H1 (cell line): ENCODE data around the gene STIM2. TPM values are rescaled to one million over a fixed set of nuclear protein-coding genes. Genes with fewer than 3 reads are reported as not detected.
A peak's percentile ranks its signal among the peaks of the same experiment; 100 is the strongest.

ENCODE experiments used
- CTCF ChIA-PET: fragments of 300-600 bp; sonication (Branson Sonifier 250); formaldehyde crosslinking; loops from one replicate; lab custom pipeline; 2021; ENCODE audit not compliant: partially characterized antibody; lab: Charles Lee
- POLR2A ChIA-PET: fragments of 300-600 bp; sonication (Branson Sonifier 250); formaldehyde crosslinking; loops from one replicate; lab custom pipeline; 2021; ENCODE audit warnings: inconsistent platforms; ENCODE audit not compliant: partially characterized antibody; lab: Charles Lee
- DNase-seq, 2 experiments: peaks; one replicate each; pipeline versions ENCODE4 v3.0.0 to v3.0.0-alpha.2; 2010 to 2022; ENCODE audit warnings: low spot score in 2 of 2, low read depth in 1 of 2, mixed read lengths in 1 of 2
- FAIRE-seq: peaks from 2 replicates; lab custom pipeline; 2011; peaks lifted over from hg19 to GRCh38; lab: Jason Lieb, UNC
- H2AFZ ChIP-seq: 2 replicates; pipeline ENCODE4 v1.8.1; 2012; ENCODE audit warnings: low read length, inconsistent platforms
- H2AK5ac ChIP-seq: 2 replicates; pipeline ENCODE4 v1.6.1; 2013; ENCODE audit warnings: low read depth, low read length
- H2BK120ac ChIP-seq: replicated peaks from 2 replicates; pipeline ENCODE3; 2013; ENCODE audit warnings: low read depth, low read length, inconsistent platforms
- H2BK12ac ChIP-seq: 2 replicates; pipeline ENCODE4 v1.6.1; 2013; ENCODE audit warnings: low read depth, low read length
- H2BK15ac ChIP-seq: 2 replicates; pipeline ENCODE4 v1.6.1; 2013; ENCODE audit warnings: low read length
- H2BK20ac ChIP-seq: 2 replicates; pipeline ENCODE4 v1.6.1; 2013; ENCODE audit warnings: low read length
- H2BK5ac ChIP-seq: 2 replicates; pipeline ENCODE4 v1.6.1; 2013; ENCODE audit warnings: low read depth, low read length
- H3K14ac ChIP-seq: 2 replicates; pipeline ENCODE4 v1.6.1; 2013; ENCODE audit warnings: inconsistent platforms; ENCODE audit not compliant: insufficient read length
- H3K18ac ChIP-seq: 2 replicates; pipeline ENCODE4 v1.6.1; 2013; ENCODE audit warnings: low read length; ENCODE audit errors: extremely low read depth
- H3K23ac ChIP-seq: 2 replicates; pipeline ENCODE4 v1.6.1; 2013; ENCODE audit warnings: inconsistent platforms; ENCODE audit not compliant: insufficient read length
- H3K23me2 ChIP-seq: 2 replicates; pipeline ENCODE4 v1.6.1; 2013; ENCODE audit warnings: low read depth, low read length
- H3K27ac ChIP-seq: 2 replicates; pipeline ENCODE4 v1.6.1; 2011; ENCODE audit warnings: low read depth, low read length, inconsistent platforms
- H3K27me3 ChIP-seq, 4 experiments: replicated peaks in 1 of 4; 1 replicate in 1 of 4; 2 replicates in 3 of 4; pipeline versions ENCODE4 v1.6.1 to v1.8.1; 2011 to 2013; ENCODE audit warnings: low read length in 3 of 4, mild to moderate bottlenecking in 3 of 4, inconsistent platforms in 2 of 4, mixed read lengths in 2 of 4, moderate library complexity in 1 of 4; ENCODE audit not compliant: control insufficient read depth in 3 of 4, insufficient read depth in 3 of 4; ENCODE audit errors: extremely low read depth in 1 of 4
- H3K36me3 ChIP-seq, 4 experiments: 2 replicates each; pipeline versions ENCODE4 v1.6.1 to v1.8.1; 2011 to 2013; ENCODE audit warnings: mild to moderate bottlenecking in 4 of 4, low read length in 3 of 4, moderate library complexity in 2 of 4, control low read depth in 1 of 4, inconsistent platforms in 1 of 4; ENCODE audit not compliant: insufficient read depth in 4 of 4, control insufficient read depth in 2 of 4
- H3K4ac ChIP-seq: replicated peaks from 2 replicates; pipeline ENCODE3; 2013; ENCODE audit warnings: low read length, low read depth, mixed read lengths, inconsistent platforms; ENCODE audit not compliant: insufficient read length
- H3K4me1 ChIP-seq, 4 experiments: replicated peaks in 1 of 4; 1 replicate in 1 of 4; 2 replicates in 3 of 4; pipeline versions ENCODE4 v1.6.1 to v1.8.1; 2011 to 2013; ENCODE audit warnings: low read length in 3 of 4, inconsistent platforms in 2 of 4, mixed read lengths in 1 of 4; ENCODE audit not compliant: insufficient read depth in 4 of 4, control insufficient read depth in 3 of 4
- H3K4me2 ChIP-seq, 2 experiments: 2 replicates each; pipeline versions ENCODE4 v1.6.1 to v1.8.1; 2011 to 2013; ENCODE audit warnings: low read depth in 2 of 2, low read length in 2 of 2, control low read depth in 1 of 2, inconsistent platforms in 1 of 2, mild to moderate bottlenecking in 1 of 2; ENCODE audit not compliant: insufficient read depth in 1 of 2
- H3K4me3 ChIP-seq, 4 experiments: fragments of 200-600, 300-600 bp in 1 of 4; sonication (generic), shearing (Covaris generic), sonication (Bioruptor Twin) in 1 of 4; 2 replicates each; pipeline versions ENCODE4 v1.5.1 to v1.8.1; 2011 to 2016; ENCODE audit warnings: low read length in 4 of 4, low read depth in 3 of 4, control low read depth in 2 of 4, inconsistent platforms in 2 of 4, mild to moderate bottlenecking in 2 of 4, mixed read lengths in 1 of 4, moderate library complexity in 1 of 4; ENCODE audit not compliant: insufficient read depth in 2 of 4; ENCODE audit errors: extremely low read depth in 1 of 4
- H3K56ac ChIP-seq: replicated peaks from 2 replicates; pipeline ENCODE3; 2013; ENCODE audit warnings: low read depth, mild to moderate bottlenecking, mixed read lengths, low read length, inconsistent platforms; ENCODE audit not compliant: insufficient read length
- H3K79me1 ChIP-seq: 2 replicates; pipeline ENCODE4 v1.6.1; 2013; ENCODE audit warnings: low read depth, low read length, control low read depth
- H3K79me2 ChIP-seq, 2 experiments: 2 replicates each; pipeline versions ENCODE4 v1.6.1 to v1.8.1; 2012 to 2013; ENCODE audit warnings: low read length in 2 of 2, mild to moderate bottlenecking in 2 of 2, inconsistent platforms in 1 of 2; ENCODE audit not compliant: insufficient read depth in 2 of 2, control insufficient read depth in 1 of 2
- H3K9ac ChIP-seq, 4 experiments: replicated peaks in 1 of 4; 1 replicate in 1 of 4; 2 replicates in 3 of 4; pipeline versions ENCODE4 v1.6.1 to v1.8.1; 2011 to 2013; ENCODE audit warnings: low read depth in 3 of 4, low read length in 3 of 4, control low read depth in 2 of 4, mild to moderate bottlenecking in 2 of 4, moderate library complexity in 2 of 4, inconsistent platforms in 1 of 4; ENCODE audit errors: extremely low read depth in 1 of 4
- H3K9me3 ChIP-seq, 2 experiments: 2 replicates each; pipeline versions ENCODE4 v1.6.1 to v1.8.1; 2012 to 2013; ENCODE audit warnings: mild to moderate bottlenecking in 2 of 2, moderate library complexity in 2 of 2, control low read depth in 1 of 2, inconsistent platforms in 1 of 2, low read depth in 1 of 2, low read length in 1 of 2, mixed read lengths in 1 of 2; ENCODE audit not compliant: insufficient read depth in 2 of 2
- H4K20me1 ChIP-seq, 2 experiments: replicated peaks in 1 of 2; 2 replicates each; pipeline versions ENCODE3 to v1.8.1; 2011 to 2013; ENCODE audit warnings: inconsistent platforms in 2 of 2, low read length in 2 of 2, mild to moderate bottlenecking in 1 of 2; ENCODE audit not compliant: insufficient read depth in 2 of 2, control insufficient read depth in 1 of 2
- H4K5ac ChIP-seq: 2 replicates; pipeline ENCODE4 v1.6.1; 2013; ENCODE audit warnings: low read length, low read depth, mixed read lengths, inconsistent platforms; ENCODE audit not compliant: insufficient read length
- H4K8ac ChIP-seq: 2 replicates; pipeline ENCODE4 v1.8.0; 2013; ENCODE audit warnings: mild to moderate bottlenecking, moderate library complexity, low read length, inconsistent platforms; ENCODE audit not compliant: insufficient read depth; ENCODE audit errors: extremely low read depth
- H4K91ac ChIP-seq: replicated peaks from 2 replicates; pipeline ENCODE3; 2013; ENCODE audit warnings: low read length, mixed read lengths, inconsistent platforms; ENCODE audit not compliant: insufficient read length
- ASH2L ChIP-seq: fragments of 200-600, 300-600 bp; sonication (generic); IDR thresholded peaks from one replicate; pipeline ENCODE4 v1.7.1; 2017; ENCODE audit warnings: low read length
- CREB1 ChIP-seq: IDR thresholded peaks from 2 replicates; pipeline ENCODE4 v1.6.1; 2012; ENCODE audit warnings: inconsistent platforms
- EGR1 ChIP-seq: IDR thresholded peaks from 2 replicates; pipeline ENCODE4 v1.6.1; 2011; ENCODE audit warnings: low read depth, low read length, borderline replicate concordance
- EZH2 ChIP-seq: fragments of 200-600 bp; sonication (generic); IDR thresholded peaks from 2 replicates; pipeline ENCODE4 v1.7.1; 2012; ENCODE audit warnings: low read depth, mild to moderate bottlenecking, moderate library complexity, low read length, inconsistent platforms; ENCODE audit not compliant: severe bottlenecking
- FOSL1 ChIP-seq: IDR thresholded peaks from 2 replicates; pipeline ENCODE4 v1.6.1; 2011; ENCODE audit warnings: mild to moderate bottlenecking, low read depth, low read length, moderate library complexity; ENCODE audit not compliant: insufficient read depth
- GABPA ChIP-seq: IDR thresholded peaks from 2 replicates; pipeline ENCODE4 v1.6.1; 2011; ENCODE audit warnings: mild to moderate bottlenecking, low read length, moderate library complexity, borderline replicate concordance; ENCODE audit not compliant: insufficient read depth
- HDAC2 ChIP-seq, 2 experiments: fragments of 300-600 bp in 1 of 2; sonication (generic) in 1 of 2; IDR thresholded peaks; 2 replicates each; pipeline ENCODE4 v1.6.1; 2011 to 2012; ENCODE audit warnings: low read depth in 2 of 2, low read length in 2 of 2, mild to moderate bottlenecking in 2 of 2, moderate library complexity in 2 of 2, borderline replicate concordance in 1 of 2, inconsistent platforms in 1 of 2
- HDAC6 ChIP-seq: IDR thresholded peaks from one replicate; pipeline ENCODE4 v1.7.1; 2012; ENCODE audit warnings: low read depth, mild to moderate bottlenecking, inconsistent platforms, low read length, moderate library complexity
- MAFK ChIP-seq: IDR thresholded peaks from 2 replicates; pipeline ENCODE4 v1.6.1; 2012; ENCODE audit warnings: low read depth, mild to moderate bottlenecking, improper control_type of control experiment, low read length
- MAX ChIP-seq: IDR thresholded peaks from 2 replicates; pipeline ENCODE4 v1.6.1; 2012; ENCODE audit warnings: inconsistent platforms
- POLR2A ChIP-seq, 2 experiments: IDR thresholded peaks; 1 replicate in 1 of 2; 2 replicates in 1 of 2; pipeline ENCODE4 v1.6.1; 2011; ENCODE audit warnings: low read depth in 2 of 2, low read length in 2 of 2, mild to moderate bottlenecking in 2 of 2; ENCODE audit errors: control extremely low read depth in 1 of 2
- RAD21 ChIP-seq, 2 experiments: IDR thresholded peaks in 1 of 2; conservative IDR thresholded peaks in 1 of 2; 2 replicates each; pipeline ENCODE4 v1.6.1; 2011; ENCODE audit warnings: low read depth in 2 of 2, low read length in 2 of 2, improper control_type of control experiment in 1 of 2, inconsistent platforms in 1 of 2, mild to moderate bottlenecking in 1 of 2, moderate library complexity in 1 of 2
- SP1 ChIP-seq: IDR thresholded peaks from 2 replicates; pipeline ENCODE4 v1.6.1; 2011; ENCODE audit warnings: low read depth, low read length
- WGBS, 2 experiments: shearing (Covaris generic) in 1 of 2; methylation state at CpG; one replicate each; pipeline versions ENCODE4 v1.1.6 to v1.1.7; 2013 to 2015; ENCODE audit warnings: low lambda C conversion rate in 2 of 2, mixed read lengths in 2 of 2, inconsistent platforms in 1 of 2, low coverage in 1 of 2, missing lambda C conversion rate in 1 of 2; ENCODE audit not compliant: insufficient replicate concordance in 2 of 2, insufficient coverage in 1 of 2, insufficient read length in 1 of 2; ENCODE audit errors: extremely low coverage in 1 of 2, missing lambda C conversion rate in 1 of 2; 5-methylcytosine and 5-hydroxymethylcytosine counted together
- polyA plus RNA-seq, 7 experiments: library from polyadenylated mRNA; depleted of rRNA in 3 of 7; stranded (reverse) in 5 of 7; unstranded in 2 of 7; fragments of >200 nt in 5 of 7; fragments of 200-250 nt in 2 of 7; gene quantifications; 1 replicate in 5 of 7; 2 replicates in 1 of 7; 4 replicates in 1 of 7; pipeline versions ENCODE4 v1.2.1 to v1.2.3, GENCODE V29; 2011 to 2013; ENCODE audit warnings: missing spikeins in 2 of 7, mixed read lengths in 2 of 7
- total RNA-seq: library from RNA; stranded (reverse); fragmentation: NEBNext Ultra II Directional; extraction: Animal tissue kit (Norgen Biotek cat#: 25700); gene quantifications from 2 replicates; pipeline ENCODE4 v1.2.1, GENCODE V29; 2021

STIM2 gene
- total and polyA plus RNA-seq, 2 of the 8 experiments (the other 6 are each of a cell fraction or from before 2014, with no cell fraction given): 22.9 to 23.0 TPM

- Histone ChIP-seq H4K20me1 (no peaks in the 10 kb centered on the region), H3K79me2 (no peaks in the 10 kb centered on the region), H3K4me3 (no peak overlapping the region), H4K5ac (no peak overlapping the region), H3K9me3 (peaks cover 3 to 5% of the 10 kb centered on the region in 2 experiments; a peak in 2 of 4 replicates), H2BK5ac (peak overlapping the region; percentile 54; the same call in 1 of the 2 replicates), H3K4ac (no peak overlapping the region), H3K9ac (no peak overlapping the region), H3K23ac (no peak overlapping the region), H3K18ac (no peak overlapping the region; the same call in 1 of the 2 replicates), H3K23me2 (no peaks in the 10 kb centered on the region), H3K79me1 (no peaks in the 10 kb centered on the region), H4K8ac (no peak overlapping the region), H2AFZ (no peak overlapping the region), H2AK5ac (no peak overlapping the region), H3K4me1 (peaks cover 1 to 7% (median 4%) of the 10 kb centered on the region in 4 experiments; a peak in 6 of 7 replicates), H3K36me3 (no peaks in the 10 kb centered on the region), H3K56ac (no peak overlapping the region), H2BK20ac (peak overlapping the region; percentile 27; the same call in 1 of the 2 replicates), H4K91ac (no peak overlapping the region), H3K27ac (no peak overlapping the region), H3K27me3 (no peaks in the 10 kb centered on the region), H3K14ac (no peak overlapping the region), H2BK15ac (no peak overlapping the region), H3K4me2 (peak overlapping the region; percentile 34 to 47; a peak in 3 of 4 replicates), H2BK120ac (no peak overlapping the region), H2BK12ac (peak overlapping the region; percentile 98; the same call in 1 of the 2 replicates)
- DNase-seq: peak; percentile 34 to 64
- POLR2A ChIA-PET: interaction anchor here (0.7 kb wide), 1 partner anchor 14 kb away, joined by 3 read pairs; no protein-coding TSS in a partner anchor
- CTCF ChIA-PET: interaction anchor here (0.5 to 1.7 kb wide), 6 partner anchors 10 to 358 kb away, joined by 3 to 6 read pairs (median 4); no protein-coding TSS in a partner anchor
- FAIRE-seq: peak; percentile 90
- 7% methylated on average over 4 of the region's 4 CpGs; no CpG with 5 or more reads in 1 of the 2 experiments for WGBS, 2 experiments
- TF ChIP-seq MAFK: no peak
- no peak for TF ChIP-seq POLR2A (IDR thresholded peaks at IDR 0.05; ENCODE audit: control extremely low read depth in 1 of 2, low read depth in 2 of 2, low read length in 2 of 2)
- 0 out of 2 replicates have a peak, but pooled peaks have one; percentile 10 for TF ChIP-seq SP1
- TF ChIP-seq EGR1: no peak
- TF ChIP-seq HDAC6: no peak
- TF ChIP-seq EZH2: no peak
- no peak for TF ChIP-seq MAX
- no peak for TF ChIP-seq CREB1
- no peak for TF ChIP-seq ASH2L
- TF ChIP-seq GABPA: no peak
- TF ChIP-seq RAD21 (IDR thresholded peaks at IDR 0.05 in 1 of 2, conservative IDR thresholded peaks at IDR 0.05 in 1 of 2; ENCODE audit: low read depth in 2 of 2, low read length in 2 of 2): peak in 1 of 2 experiments; percentile 15; a peak in 1 of 4 replicates
- 0 out of 4 replicates have a peak, but pooled peaks of 1 of the 2 experiments have one; percentile 43 for TF ChIP-seq HDAC2 (IDR thresholded peaks at IDR 0.05; ENCODE audit: borderline replicate concordance in 1 of 2, low read depth in 2 of 2, low read length in 2 of 2)
- no peak for TF ChIP-seq FOSL1
These were observed 41.6 kb upstream of the STIM2 start for GRCh38 chr4:26819026-26819425.
